Loucy (cell line): ENCODE measurements around the gene KCNMB2.

ENCODE experiments used
- H2AFZ ChIP-seq: fragments of 200-600 bp; sonication (generic); 2 replicates; pipeline ENCODE4 v1.6.0; 2016; ENCODE audit warnings: antibody characterized with exemption, mild to moderate bottlenecking, low read length, moderate library complexity
- H3F3A ChIP-seq: fragments of 200-600 bp; 2 replicates; pipeline ENCODE4 v1.6.0; 2016; ENCODE audit warnings: antibody characterized with exemption, low read depth, mild to moderate bottlenecking
- H3K27me3 ChIP-seq: fragments of 200-600 bp; sonication (generic); 2 replicates; pipeline ENCODE4 v1.6.1; 2014; ENCODE audit warnings: low read length, mild to moderate bottlenecking; ENCODE audit not compliant: insufficient read depth, poor library complexity, severe bottlenecking
- H3K36me3 ChIP-seq: fragments of 200-600 bp; sonication (generic); 2 replicates; pipeline ENCODE4 v1.6.1; 2016; ENCODE audit warnings: low read length; ENCODE audit not compliant: insufficient read depth
- H3K4me1 ChIP-seq: fragments of 200-600 bp; sonication (generic); 2 replicates; pipeline ENCODE4 v1.5.1; 2014; ENCODE audit warnings: low read length, mild to moderate bottlenecking; ENCODE audit not compliant: insufficient read depth, poor library complexity, severe bottlenecking
- H3K4me2 ChIP-seq: fragments of 200-600 bp; sonication (generic); 2 replicates; pipeline ENCODE4 v1.6.0; 2014; ENCODE audit warnings: antibody characterized with exemption, low read length, low read depth, mild to moderate bottlenecking; ENCODE audit not compliant: poor library complexity, severe bottlenecking
- H3K4me3 ChIP-seq: fragments of 200-600 bp; sonication (generic); 2 replicates; pipeline ENCODE4 v1.5.1; 2014; ENCODE audit warnings: low read length, mild to moderate bottlenecking, mixed read lengths; ENCODE audit not compliant: poor library complexity, severe bottlenecking
- H3K79me2 ChIP-seq: fragments of 200-600 bp; sonication (generic); 2 replicates; pipeline ENCODE4 v1.6.1; 2014; ENCODE audit warnings: low read length; ENCODE audit not compliant: insufficient read depth
- H3K9ac ChIP-seq: fragments of 200-600 bp; sonication (generic); 2 replicates; pipeline ENCODE4 v1.6.0; 2014; ENCODE audit warnings: mild to moderate bottlenecking, low read depth, low read length, moderate library complexity; ENCODE audit not compliant: poor library complexity, severe bottlenecking
- H3K9me2 ChIP-seq: fragments of 200-600 bp; sonication (generic); replicated peaks from 2 replicates; pipeline ENCODE4 v1.6.1; 2016; ENCODE audit warnings: low read depth, low read length, mixed read lengths
- H3K9me3 ChIP-seq: fragments of 200-600 bp; sonication (generic); 2 replicates; pipeline ENCODE4 v1.6.1; 2014; ENCODE audit warnings: mild to moderate bottlenecking, antibody characterized with exemption, low read length, low read depth; ENCODE audit not compliant: insufficient read depth
- H4K20me1 ChIP-seq: fragments of 200-600 bp; sonication (generic); 2 replicates; pipeline ENCODE4 v1.6.0; 2014; ENCODE audit warnings: antibody characterized with exemption, low read length, mild to moderate bottlenecking; ENCODE audit not compliant: insufficient read depth, poor library complexity, severe bottlenecking
- CTCF ChIP-seq: fragments of 200-600 bp; sonication (generic); conservative IDR thresholded peaks from 2 replicates; pipeline ENCODE4 v1.5.1; 2014; ENCODE audit warnings: mild to moderate bottlenecking, antibody characterized with exemption, low read length
- EZH2phosphoT487 ChIP-seq: fragments of 200-600 bp; IDR thresholded peaks from 2 replicates; pipeline ENCODE4 v1.6.1; 2018; ENCODE audit warnings: antibody characterized with exemption, mild to moderate bottlenecking, moderate library complexity, borderline replicate concordance

KCNMB2 gene

GRCh38 chr3:178655488-178655887 lies 119.3 kb downstream of the KCNMB2 start:
- TF ChIP-seq EZH2phosphoT487: no peak
- H3K4me2 ChIP-seq: no peak overlapping the region
- H3K36me3 ChIP-seq: no peaks in the 10 kb centered on the region
- H3K79me2 ChIP-seq: no peaks in the 10 kb centered on the region
- H3K4me3 ChIP-seq: no peak overlapping the region
- no peaks in the 10 kb centered on the region for H4K20me1 ChIP-seq
- H3K27me3 ChIP-seq: no peaks in the 10 kb centered on the region
- no peak overlapping the region for H2AFZ ChIP-seq
- no peaks in the 10 kb centered on the region for H3F3A ChIP-seq
- H3K4me1 ChIP-seq: no peaks in the 10 kb centered on the region
- H3K9ac ChIP-seq: no peak overlapping the region
- H3K9me2 ChIP-seq: no peaks in the 10 kb centered on the region
- H3K9me3 ChIP-seq: no peaks in the 10 kb centered on the region

DNA sequence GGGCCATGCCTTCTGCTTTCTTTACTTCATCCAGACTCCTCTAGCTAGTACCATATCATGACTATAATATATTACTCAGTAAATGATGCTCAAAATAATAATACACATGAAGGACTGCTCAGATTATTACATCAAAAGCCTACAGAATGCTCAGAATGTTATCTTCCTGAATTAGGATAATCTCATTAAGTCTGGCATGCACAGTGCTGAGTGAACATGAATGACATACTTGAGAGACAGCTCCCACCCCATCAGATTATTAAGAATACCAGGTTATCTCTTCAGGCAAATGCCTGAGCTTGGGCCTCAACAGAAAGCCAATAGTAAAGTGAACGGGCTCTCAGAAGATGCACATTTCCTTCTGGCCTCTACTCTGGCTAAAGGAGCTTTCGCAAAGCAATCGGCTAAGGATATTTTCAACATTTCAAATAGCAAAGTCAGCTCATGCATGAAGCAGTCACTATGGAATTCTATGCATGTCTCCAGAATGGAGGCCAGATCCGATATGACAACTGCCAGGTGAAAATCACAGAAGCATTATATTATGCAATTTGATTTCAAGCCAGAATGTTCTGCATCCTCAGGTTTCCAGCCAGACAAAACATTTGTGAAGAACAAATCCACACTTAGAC lies 122.6 kb downstream of the KCNMB2 start:
- Histone ChIP-seq H3K79me2 (no peaks in the 10 kb centered on the region), H3K9ac (no peak overlapping the region), H3K36me3 (no peaks in the 10 kb centered on the region), H3F3A (no peaks in the 10 kb centered on the region), H3K4me2 (no peak overlapping the region), H3K27me3 (no peaks in the 10 kb centered on the region), H3K9me3 (no peaks in the 10 kb centered on the region), H3K4me1 (no peaks in the 10 kb centered on the region), H3K4me3 (no peak overlapping the region), H2AFZ (no peak overlapping the region), H4K20me1 (no peaks in the 10 kb centered on the region), H3K9me2 (no peaks in the 10 kb centered on the region)
- TF ChIP-seq CTCF (no peak), EZH2phosphoT487 (no peak)

GRCh38 chr3:178663201-178663934 lies 127.1 kb downstream of the KCNMB2 start:
- Histone ChIP-seq H3K4me2 (no peak overlapping the region), H3K4me1 (no peaks in the 10 kb centered on the region), H3K4me3 (no peak overlapping the region), H3K79me2 (no peaks in the 10 kb centered on the region), H3F3A (no peaks in the 10 kb centered on the region), H3K9me3 (no peaks in the 10 kb centered on the region), H3K9me2 (no peaks in the 10 kb centered on the region), H4K20me1 (no peaks in the 10 kb centered on the region), H3K9ac (no peak overlapping the region), H3K36me3 (no peaks in the 10 kb centered on the region), H2AFZ (no peak overlapping the region), H3K27me3 (no peaks in the 10 kb centered on the region)
- TF ChIP-seq CTCF (no peak), EZH2phosphoT487 (no peak)
